Measurements from ENCODE around the gene TMX1.

DNA sequence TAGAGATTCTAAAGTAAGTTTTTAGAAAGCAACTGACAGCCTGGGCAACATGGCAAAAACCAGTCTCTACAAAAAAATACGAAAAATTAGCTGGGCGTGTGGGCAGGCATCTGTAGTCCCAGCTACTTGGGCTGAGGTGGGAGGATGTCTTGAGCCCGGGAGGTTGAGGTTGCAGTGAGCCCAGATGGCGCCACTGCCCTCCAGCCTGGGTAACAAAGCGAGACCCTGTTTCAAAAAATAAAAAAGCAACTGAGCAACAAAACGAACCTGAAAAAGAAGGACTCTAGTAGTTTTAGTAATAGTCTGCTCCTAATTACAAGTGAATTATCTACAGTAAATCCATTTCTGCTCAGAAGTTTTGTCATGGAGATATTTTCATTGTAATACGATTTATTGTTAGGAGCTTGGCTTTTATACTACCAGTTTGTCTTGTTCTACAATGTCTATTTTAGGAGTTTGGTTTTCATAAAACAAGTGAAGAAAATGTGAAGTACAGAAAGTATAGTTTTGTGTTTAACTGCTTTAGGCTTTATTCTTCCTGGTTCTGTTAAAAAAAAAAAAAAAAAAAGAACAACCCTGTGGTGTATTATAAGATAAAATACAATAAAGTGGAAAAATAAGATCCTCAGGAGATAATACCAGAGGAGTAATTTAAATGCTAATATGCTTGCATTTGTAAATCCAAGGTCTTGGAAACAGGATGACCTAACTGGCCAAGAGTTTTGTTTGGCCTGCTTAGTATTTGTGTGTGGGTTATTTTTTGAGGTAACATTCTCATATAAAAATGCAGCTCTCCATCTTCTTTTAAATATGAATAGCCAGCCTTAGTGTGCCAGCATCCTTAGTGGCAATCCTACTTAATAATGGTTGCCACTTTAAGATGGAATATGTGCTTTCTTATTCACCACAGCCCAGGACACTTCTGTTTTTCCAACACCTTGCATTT lies 2.8 kb downstream of the TMX1 start:
- TF ChIP-seq, protein P1, sequence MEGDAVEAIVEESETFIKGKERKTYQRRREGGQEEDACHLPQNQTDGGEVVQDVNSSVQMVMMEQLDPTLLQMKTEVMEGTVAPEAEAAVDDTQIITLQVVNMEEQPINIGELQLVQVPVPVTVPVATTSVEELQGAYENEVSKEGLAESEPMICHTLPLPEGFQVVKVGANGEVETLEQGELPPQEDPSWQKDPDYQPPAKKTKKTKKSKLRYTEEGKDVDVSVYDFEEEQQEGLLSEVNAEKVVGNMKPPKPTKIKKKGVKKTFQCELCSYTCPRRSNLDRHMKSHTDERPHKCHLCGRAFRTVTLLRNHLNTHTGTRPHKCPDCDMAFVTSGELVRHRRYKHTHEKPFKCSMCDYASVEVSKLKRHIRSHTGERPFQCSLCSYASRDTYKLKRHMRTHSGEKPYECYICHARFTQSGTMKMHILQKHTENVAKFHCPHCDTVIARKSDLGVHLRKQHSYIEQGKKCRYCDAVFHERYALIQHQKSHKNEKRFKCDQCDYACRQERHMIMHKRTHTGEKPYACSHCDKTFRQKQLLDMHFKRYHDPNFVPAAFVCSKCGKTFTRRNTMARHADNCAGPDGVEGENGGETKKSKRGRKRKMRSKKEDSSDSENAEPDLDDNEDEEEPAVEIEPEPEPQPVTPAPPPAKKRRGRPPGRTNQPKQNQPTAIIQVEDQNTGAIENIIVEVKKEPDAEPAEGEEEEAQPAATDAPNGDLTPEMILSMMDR (IDR thresholded peaks at IDR 0.05; ENCODE audit: low read depth, low read length, missing input control) = no peak
- TF ChIP-seq GABPA (IDR thresholded peaks at IDR 0.05 in 1 of 2, conservative IDR thresholded peaks at IDR 0.05 in 1 of 2) (no peak), EGR1 (IDR thresholded peaks at IDR 0.05; ENCODE audit: low read depth in 2 of 2) (no peak), RAD21 (IDR thresholded peaks at IDR 0.05) (no peak), HNF4A (conservative IDR thresholded peaks at IDR 0.05) (no peak), YY1 (IDR thresholded peaks at IDR 0.05) (no peak), JUND (IDR thresholded peaks at IDR 0.05) (no peak), NR2F2 (IDR thresholded peaks at IDR 0.05) (no peak), HNF4G (IDR thresholded peaks at IDR 0.05) (no peak), RXRA (IDR thresholded peaks at IDR 0.05) (no peak), FOXA2 (IDR thresholded peaks at IDR 0.05) (no peak)
- TF ChIP-seq, protein P2, sequence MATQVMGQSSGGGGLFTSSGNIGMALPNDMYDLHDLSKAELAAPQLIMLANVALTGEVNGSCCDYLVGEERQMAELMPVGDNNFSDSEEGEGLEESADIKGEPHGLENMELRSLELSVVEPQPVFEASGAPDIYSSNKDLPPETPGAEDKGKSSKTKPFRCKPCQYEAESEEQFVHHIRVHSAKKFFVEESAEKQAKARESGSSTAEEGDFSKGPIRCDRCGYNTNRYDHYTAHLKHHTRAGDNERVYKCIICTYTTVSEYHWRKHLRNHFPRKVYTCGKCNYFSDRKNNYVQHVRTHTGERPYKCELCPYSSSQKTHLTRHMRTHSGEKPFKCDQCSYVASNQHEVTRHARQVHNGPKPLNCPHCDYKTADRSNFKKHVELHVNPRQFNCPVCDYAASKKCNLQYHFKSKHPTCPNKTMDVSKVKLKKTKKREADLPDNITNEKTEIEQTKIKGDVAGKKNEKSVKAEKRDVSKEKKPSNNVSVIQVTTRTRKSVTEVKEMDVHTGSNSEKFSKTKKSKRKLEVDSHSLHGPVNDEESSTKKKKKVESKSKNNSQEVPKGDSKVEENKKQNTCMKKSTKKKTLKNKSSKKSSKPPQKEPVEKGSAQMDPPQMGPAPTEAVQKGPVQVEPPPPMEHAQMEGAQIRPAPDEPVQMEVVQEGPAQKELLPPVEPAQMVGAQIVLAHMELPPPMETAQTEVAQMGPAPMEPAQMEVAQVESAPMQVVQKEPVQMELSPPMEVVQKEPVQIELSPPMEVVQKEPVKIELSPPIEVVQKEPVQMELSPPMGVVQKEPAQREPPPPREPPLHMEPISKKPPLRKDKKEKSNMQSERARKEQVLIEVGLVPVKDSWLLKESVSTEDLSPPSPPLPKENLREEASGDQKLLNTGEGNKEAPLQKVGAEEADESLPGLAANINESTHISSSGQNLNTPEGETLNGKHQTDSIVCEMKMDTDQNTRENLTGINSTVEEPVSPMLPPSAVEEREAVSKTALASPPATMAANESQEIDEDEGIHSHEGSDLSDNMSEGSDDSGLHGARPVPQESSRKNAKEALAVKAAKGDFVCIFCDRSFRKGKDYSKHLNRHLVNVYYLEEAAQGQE (IDR thresholded peaks at IDR 0.05) = no peak
- TF ChIP-seq, protein P3, sequence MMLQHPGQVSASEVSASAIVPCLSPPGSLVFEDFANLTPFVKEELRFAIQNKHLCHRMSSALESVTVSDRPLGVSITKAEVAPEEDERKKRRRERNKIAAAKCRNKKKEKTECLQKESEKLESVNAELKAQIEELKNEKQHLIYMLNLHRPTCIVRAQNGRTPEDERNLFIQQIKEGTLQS (IDR thresholded peaks at IDR 0.05) = no peak
- TF ChIP-seq, protein P4, sequence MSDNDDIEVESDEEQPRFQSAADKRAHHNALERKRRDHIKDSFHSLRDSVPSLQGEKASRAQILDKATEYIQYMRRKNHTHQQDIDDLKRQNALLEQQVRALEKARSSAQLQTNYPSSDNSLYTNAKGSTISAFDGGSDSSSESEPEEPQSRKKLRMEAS (IDR thresholded peaks at IDR 0.05) = no peak

Measured in liver (tissue), 3 donors.